GM18499 (cell line): Measurements from ENCODE around the gene BCL2A1.
"Not testable (repeated sequence)": the region's sequence is repeated elsewhere in the genome, so short reads cannot be mapped to it uniquely, and the experiment has no call there.

Experiments used
- ATAC-seq: cut with Tn5 transposase; IDR thresholded peaks from one replicate; pipeline ENCODE4 v1.9.1; 2021; ENCODE audit warnings: moderate number of reproducible peaks; ENCODE audit not compliant: insufficient read depth, unreplicated experiment

Gene BCL2A1

DNA sequence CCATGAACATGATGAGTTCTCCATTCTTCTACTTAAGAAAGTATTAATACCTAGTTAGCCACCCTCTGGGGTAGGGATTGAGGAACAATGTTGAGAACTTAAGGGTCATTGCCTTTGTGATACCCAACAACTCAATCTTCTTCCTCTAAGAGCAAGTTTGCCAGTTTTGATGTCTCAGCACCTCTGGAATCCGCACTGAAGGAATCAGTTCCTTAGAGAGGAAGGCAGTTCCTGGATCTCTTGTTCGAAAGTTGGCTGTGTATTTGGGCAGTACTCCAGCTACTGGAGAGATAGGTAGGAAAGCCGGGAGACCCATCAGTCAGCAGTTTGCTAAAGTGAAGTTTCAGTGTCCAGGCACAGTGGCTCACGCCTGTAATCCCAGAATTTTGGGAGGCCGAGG is 38.5 kb downstream of the BCL2A1 start:
- ATAC-seq = no peak

DNA sequence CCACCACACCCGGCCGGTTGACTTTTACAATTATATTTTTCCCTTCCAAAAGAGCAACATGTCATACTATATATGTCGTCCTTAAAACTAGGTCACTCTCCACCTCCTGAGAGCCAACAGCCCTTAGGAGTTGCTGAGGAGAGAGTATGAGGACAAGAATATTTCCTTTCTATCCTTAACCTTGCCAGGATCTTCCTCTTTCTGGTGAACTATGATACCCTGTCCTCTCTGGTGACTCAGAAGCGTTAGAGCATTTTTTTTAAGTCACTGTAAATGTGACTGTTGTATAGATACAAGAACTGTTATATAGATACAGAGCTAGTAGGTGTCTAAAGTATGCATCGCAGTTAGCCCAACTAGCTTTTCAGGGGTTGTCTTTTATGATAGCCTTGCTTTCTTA is 40.5 kb downstream of the BCL2A1 start:
- ATAC-seq = no peak

DNA sequence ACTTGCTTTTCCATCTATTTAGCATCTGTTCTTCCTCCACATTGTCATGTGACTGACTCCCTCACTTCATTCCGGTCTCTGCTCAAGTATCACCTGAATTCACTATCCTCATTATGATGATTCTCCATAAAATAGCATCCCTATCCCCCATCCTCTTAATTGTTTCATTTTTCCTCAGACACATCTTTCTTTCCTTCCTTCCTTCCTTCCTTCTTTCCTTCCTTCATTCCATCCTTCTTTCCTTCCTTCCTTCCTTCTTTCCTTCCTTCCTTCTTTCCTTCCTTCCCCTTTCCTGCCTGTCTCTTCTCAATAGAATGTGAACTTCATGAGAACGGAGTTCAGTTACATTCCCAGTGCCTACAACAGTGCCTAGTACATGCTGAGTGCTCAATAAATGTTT is 41.6 kb downstream of the BCL2A1 start:
- no peak for ATAC-seq

DNA sequence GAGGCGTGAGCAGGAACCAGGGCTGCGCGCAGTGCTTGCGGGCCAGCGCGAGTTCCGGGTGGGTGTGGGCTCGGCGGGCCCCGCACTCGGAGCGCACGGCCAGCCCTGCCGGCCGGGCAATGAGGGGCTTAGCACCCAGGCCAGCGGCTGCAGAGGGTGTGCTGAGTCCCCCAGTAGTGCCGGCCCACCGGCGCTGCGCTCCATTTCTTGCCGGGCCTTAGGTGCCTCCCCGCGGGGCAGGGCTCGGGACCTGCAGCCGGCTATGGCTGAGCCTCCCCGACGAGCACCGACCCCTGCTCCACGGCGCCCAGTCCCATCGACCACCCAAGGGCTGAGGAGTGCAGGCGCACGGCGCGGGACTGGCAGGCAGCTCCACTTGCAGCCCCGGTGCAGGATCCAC is 44.9 kb downstream of the BCL2A1 start:
- ATAC-seq = not testable (repeated sequence)

DNA sequence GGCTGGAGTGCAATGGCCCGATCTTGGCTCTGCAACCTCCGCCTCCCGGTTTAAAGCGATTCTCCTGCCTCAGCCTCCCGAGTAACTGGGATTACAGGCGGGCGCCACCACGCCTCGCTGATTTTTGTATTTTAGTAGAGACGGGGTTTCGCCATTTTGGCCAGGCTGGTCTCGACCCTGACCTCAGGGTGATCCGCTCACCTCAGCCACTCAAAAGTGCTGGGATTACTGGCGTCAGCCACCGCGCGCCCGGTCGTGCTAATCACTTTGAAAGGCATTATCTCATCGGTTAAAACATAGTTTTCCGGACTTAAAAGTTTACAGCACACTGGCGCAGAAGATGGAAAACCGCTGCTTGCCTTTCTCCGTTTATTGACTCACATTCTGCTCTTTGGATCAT is 46.6 kb downstream of the BCL2A1 start:
- ATAC-seq = no peak

DNA sequence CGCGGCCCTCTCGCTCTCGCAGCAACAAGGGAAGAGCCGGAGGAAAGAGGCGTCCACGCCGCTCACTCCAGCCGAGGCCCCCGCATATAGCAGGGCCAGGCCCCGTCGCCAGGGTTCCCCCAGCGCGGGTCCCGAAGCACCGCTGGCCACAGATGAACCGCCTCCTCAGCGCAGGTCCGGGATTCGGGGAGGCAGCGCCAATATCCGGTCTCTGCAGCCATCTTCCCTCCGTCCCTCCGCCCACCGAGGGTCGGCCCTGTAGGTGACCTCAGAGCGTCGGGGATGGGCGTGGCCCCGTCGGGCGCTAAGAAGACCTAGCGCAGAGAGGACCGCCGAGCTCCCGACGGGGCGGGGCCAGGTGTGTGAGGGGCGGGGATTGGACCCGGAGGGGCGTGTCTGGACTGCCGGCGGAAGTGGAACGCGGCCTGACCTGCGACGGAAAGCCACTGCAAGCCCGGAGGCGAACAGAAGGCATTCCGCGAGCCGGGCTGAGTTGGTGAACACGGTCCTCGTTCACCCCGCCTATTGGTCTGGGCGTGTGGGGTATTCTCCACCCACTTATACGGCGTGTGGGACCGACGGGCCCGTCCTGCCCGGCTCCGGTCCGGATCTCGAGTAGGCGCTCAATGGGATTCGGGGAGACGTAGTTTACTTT is 47.4 kb downstream of the BCL2A1 start:
- ATAC-seq = peak; percentile 78

DNA sequence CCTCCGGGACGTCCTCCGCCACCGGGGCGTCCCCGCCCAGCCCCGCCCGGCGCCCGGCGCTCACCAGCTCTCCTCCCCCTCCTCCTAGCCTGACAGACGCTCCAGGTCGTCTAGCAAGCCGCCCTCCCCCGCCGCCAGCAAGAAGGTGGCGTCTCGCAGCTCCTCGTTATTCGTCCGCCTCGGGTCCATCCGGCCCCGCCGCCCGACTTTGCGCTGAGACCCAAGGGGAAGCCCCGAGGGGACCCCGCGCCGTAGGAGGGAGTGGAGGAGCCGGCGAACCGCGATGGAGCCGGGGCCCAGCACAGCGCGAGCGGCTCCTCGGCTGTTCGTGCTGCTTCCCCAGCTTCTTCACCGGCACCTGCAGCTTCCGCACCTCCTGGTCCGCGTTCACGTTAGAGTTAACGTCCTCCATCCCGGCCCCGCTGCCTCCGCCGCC is 47.9 kb downstream of the BCL2A1 start:
- peak; percentile 23 for ATAC-seq

DNA sequence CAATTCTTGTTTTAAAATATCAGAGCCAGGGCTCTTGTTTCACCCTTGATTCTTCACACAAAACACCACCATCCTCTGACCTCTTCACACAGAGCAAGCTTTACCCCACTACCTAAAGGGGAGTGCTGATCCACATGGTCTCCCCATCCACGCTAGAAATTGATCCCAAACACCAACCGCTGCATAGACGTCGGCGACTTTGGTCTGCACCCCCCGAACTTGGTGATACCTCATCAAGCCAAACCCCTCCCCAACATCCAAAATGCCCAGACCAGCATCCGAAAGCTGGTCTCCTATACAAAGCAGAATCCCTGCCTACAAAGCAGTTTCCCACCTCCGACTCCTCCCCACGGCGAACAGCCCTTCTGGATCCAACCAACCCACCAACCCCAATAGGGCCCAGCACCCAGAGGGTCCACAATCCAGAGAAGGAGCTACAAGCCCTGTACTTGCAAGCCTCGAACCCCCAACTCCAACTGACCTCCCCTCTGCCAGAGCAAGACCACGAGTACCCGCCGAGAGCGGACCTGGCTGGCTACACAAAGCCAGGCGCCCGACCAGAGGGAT is 48.4 kb downstream of the BCL2A1 start:
- no peak for ATAC-seq

DNA sequence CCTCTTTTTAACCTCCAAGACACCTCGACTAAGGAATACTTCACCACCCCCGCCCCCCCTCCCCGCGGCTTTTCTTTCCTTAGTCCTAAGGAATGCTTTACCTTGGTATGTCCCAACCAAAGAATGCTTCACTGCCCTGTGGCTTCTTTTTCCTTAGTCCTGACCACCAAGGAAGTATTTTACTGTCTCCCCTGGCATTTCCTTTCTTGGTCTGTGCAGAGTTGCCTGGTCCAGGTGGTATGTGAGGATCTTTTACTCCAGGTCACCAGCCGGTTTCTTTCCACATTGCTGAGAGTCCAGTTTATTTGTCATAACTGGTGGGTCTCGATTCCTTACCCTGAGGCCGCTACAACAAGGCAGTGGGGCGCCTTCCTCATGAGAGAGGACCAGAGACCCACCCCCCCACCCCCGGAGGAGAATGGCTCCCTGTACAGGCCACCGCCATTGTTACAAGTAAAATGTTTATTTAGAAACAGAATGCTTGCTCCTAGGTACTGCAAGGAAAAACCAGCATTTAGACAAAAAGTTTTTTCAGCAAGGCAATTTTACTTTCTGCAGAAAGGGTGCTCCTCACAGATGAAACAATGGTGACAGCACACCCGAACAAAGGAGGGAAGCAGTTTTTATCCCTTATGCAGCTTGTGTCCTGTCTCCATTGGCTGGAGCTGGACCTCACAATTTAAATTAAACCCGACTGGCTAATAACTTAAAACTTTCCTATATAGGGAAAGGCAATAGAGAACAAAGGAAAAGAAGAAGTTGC is 51.1 kb downstream of the BCL2A1 start:
- ATAC-seq = no peak

DNA sequence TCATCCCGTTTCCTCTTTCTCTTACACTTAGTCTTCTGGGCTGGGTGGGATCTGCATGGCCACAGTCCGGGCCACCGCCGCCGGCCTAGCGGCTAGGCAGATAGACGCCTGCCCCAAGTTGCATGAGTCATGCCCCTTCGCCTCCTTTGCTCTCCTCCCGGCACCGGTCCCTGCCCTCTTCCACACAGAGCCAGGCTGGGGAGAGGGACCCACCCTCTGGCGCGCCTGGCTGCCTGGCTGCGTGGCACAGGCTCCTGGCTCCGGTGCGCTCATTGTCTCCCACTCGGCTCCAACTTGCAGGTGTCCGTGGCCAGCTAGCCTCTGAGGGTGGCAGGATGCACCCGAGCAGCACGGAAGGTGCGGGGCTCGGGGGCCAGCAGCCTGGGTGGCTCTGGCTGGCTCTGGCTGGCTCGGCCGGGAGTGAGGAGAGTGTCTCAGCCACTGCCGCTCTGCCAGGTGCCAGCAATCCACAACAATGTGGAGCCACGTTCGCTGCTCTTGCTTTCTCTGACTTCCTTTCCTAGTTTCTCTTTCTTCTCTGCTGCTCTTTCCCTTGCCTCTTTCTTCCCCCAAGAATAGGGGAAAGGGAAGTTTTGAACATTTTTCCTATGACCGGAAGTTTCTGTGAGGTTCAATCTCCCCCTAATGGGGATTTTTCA is 51.8 kb downstream of the BCL2A1 start:
- ATAC-seq = no peak

DNA sequence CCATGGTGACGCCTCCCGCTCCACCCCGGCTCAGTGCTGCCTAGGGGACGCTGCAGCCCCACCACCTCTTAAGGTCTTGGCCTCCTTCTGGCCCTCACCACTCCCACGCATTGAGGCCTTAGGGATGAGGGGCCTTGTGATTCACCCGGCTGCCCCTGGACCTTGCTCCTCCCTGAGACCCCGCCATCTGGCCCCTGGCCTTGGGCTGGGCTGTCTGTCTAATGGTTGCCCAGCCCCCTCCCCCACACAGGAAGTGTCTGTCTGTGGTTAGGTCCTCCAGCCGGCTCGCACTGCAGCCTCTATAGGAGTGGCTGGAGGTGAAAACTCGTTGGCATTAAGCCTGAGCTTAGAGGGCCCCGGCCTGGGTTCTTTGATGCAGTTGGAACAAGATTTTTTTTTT is 52.7 kb downstream of the BCL2A1 start:
- ATAC-seq = no peak

DNA sequence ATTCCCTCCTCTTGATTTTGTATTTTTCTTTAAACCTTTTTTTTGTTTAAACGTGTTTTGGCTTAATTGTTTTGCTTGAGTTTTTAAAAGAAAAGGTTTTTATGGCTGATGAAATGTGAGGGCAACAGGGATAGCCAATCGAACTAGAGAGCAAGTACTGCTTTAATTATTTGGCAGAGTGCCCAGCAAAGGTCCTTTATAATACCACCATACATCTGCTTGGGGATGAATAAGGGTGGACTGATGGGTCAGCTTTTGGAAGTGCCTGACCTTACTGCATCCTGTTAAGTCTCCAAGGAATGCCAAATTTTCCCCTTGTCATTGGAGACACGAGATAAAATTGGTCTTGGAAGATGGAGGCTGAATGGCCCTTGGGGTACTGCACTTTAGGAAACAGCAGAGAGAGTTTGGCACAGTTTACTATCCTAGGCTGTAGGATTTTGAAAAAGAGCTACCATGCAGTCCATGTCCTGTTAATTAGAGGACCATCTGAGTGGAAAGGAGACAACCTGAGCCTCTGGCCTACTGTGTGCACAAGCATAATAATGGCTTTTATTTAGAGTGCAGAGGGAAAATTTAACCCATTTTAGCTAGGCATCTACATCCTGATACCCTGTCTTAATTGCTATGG is 54.4 kb downstream of the BCL2A1 start:
- ATAC-seq = no peak

DNA sequence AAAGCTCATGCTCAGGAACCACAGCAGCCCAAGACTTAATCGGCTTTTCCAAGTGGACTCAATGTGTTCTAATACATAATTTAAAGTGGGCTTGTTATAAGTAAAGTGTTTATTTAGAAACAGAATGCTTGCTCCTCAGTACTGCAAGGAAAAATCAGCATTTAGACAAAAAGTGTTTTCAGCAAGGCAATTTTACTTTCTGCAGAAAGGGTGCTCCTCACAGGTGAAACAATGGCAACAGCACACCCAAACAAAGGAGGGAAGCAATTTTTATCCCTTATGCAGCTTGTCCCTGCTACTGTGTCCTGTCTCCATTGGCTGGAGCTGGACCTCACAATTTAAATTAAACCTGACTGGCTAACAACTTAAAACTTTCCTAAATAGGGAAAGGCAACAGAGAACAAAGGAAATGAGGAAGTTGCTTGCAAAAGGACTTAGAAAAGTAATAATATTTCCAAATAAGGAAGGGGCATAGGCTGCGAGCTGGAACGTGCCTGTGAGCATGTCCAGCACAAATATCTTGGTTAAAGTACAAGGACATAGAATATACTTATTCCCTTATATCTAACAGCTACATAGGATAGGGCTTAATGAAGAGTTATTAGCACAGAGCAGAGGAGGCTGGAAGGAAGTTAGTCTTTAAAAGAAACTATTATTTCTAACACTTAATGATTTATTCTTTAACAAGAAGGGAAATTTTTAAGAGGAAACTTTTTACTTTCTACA is 55.1 kb downstream of the BCL2A1 start:
- not testable (repeated sequence) for ATAC-seq

DNA sequence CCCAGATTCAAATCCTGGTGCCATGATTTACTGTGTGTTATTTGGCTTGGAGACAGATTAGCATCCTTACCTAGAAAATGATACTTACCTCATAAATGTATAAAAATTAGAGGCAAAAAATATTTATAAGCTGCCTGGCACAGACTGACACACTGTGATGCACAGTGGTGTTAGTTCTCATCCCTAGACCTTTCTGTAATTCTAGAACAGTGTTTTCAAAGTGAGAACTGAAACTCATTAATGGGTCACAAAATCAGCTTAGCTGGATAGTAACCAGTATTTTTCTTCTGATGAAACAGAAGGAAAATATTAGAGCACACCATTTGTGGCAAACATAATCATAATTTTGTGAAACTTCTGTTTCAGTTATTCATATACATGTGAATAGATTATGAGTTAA is 56.3 kb downstream of the BCL2A1 start:
- no peak for ATAC-seq
